D341Med (cell line): ENCODE measurements around the gene RHBDF2.
"Not testable (repeated sequence)": the region's sequence is repeated elsewhere in the genome, so short reads cannot be mapped to it uniquely, and the experiment has no call there.

Experiments
- DNase-seq: peaks from one replicate; pipeline ENCODE4 v3.0.0; 2012; ENCODE audit warnings: low spot score

The RHBDF2 gene

GRCh38 chr17:76524598-76525512 lies 23.6 kb upstream of the RHBDF2 start:
- DNase-seq = no peak

- peak; percentile 98 for DNase-seq
These were observed 22.1 kb upstream of the RHBDF2 start for GRCh38 chr17:76523084-76524037.

DNA sequence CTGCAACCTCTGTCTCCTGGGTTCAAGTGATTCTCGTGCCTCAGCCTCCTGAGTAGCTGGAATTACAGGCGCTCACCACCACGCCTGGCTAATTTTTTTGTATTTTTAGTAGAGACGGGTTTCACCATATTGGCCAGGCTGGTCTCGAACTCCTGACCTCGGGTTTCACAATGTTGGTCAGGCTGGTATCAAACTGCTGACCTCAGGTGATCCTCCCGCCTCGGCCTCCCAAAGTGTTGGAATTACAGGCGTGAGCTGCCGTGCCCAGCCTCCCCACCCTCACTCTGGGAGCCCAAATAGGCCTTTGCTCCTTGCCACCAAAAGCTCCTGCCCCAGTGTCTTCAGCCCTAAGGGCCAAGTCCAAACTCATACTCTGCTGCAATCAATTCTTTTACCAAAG lies 20.5 kb upstream of the RHBDF2 start:
- not testable (repeated sequence) for DNase-seq

DNA sequence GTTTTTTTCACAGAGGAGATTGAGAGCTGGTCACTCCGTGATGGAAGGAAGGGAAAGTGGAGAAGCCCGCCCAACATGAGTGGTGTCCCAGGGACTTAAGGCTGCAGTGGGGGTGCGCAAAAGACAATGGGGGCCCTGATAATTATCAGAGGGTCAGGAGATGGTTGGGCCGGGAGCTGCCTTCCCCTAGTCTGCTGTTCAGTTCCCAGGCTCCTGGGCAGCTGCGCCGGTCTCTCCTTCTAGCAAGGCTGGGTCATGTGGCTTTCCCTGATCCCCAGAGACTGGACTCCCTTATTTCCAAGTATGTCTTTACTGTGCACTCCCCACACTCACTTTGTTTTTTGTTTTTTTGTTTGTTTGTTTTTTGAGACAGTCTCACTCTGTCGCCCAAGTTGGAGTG lies 20.0 kb upstream of the RHBDF2 start:
- DNase-seq = no peak

DNA sequence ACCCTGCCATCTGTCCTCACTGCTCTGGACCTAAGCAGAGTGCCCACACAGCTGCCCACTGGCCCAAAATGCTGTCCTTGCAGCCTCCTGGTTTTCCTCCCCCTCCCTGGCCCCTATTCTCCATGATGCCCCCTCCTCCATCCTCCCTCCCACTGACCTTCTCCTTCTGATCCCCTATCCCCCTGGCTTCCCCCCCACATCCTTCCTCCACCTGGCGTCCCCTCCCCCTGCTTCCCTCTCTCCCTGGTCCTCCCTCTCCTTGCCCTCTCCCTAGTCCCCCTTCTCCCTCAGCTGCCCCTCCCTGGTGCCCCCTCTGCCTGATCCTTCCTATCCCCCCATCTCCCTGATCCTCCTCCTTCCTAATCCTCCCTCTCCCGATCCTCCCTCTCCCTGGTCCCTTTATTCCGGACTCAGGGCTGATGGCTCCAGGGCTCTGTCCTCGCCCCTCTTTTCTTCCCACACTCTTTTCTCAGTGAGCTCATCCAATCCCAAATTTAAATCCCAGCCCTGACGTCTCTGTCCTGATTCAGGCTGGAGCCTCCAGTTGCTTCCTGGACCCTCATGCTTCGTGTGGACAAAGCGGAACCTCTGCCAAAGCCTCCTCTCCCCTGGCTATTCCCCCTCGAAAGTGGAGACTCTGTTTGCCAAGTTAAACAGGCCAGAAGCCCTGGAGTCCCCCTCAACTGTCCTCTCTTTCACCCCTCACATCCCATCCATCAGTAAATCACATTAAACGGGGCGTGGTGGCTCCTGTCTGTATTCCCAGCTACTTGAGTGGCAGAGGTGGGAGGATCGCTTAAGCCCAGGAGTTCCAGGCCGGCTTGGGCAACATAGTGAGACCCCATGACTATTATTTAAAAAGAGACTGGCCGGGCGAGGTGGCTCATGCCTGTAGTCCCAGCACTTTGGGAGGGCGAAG lies 18.1 kb upstream of the RHBDF2 start:
- DNase-seq = no peak

DNA sequence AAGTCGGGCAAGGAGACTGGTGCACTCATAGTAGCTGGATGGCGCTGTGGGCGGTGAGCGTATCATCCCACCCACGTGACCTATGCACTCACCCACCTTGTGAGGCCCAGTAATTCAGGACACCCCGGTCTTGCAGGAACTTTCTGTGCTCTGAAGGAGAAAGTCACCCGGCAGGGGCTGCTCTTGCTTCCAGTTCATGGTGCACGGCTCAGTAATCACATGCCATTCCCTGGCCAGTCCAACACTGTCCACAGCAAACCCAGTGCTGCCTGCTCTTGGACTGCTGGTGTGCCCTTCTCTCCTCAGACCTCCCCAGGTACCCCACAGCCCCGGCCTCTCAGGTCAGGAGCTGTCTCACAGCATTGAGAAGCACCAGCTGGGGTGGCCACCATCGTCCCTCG lies 16.4 kb upstream of the RHBDF2 start:
- DNase-seq = no peak

DNA sequence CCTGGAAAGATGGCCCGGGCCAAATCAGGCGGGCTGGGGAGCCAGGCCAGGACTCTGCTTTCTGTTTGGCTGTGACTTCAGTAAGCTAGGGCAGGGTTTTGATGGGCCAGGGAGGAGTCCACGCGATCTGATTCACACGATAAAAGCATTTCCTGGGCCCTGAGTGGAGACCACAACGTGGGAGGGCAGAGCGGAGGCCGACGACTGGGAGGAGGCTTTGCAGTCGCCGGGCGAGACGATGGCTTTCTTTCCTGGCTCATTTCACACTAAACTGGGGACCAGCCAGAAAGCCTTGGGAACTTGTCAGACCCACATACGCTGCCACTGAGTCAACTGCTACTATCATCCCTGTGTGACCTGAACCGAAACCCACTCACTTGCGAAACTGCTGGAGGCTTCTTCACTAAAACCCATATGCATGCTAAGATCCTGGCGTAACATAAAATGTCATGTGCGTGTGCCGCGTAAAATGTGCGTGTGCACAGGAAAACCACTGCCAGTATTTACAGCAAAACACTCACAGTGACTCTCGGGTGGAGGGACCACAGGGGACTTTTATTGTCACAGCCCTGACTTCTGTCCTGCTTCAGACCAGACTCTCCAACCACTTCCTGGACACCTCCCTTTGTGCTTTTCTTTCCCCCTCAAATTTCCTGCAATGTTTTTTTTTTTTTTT lies 14.2 kb upstream of the RHBDF2 start:
- no peak for DNase-seq

DNA sequence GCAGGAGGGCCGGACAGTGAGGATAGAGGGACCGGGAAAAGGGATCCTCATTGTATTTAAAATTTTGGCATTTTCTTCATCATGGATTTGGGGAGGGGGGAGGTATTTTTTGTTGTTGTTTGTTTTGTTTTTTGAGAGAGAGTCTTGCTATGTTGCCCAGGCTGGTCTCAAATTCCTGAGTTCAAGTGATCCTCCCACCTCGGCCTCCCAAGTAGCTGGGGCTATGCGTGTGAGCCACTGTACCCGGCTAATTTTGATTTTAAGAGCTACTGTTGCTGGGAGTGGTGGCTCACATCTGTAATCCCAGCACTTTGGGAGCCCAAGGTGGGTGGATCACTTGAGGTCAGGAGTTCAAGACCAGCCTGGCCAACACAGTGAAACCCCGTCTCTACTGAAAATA lies 13.1 kb upstream of the RHBDF2 start:
- not testable (repeated sequence) for DNase-seq

DNA sequence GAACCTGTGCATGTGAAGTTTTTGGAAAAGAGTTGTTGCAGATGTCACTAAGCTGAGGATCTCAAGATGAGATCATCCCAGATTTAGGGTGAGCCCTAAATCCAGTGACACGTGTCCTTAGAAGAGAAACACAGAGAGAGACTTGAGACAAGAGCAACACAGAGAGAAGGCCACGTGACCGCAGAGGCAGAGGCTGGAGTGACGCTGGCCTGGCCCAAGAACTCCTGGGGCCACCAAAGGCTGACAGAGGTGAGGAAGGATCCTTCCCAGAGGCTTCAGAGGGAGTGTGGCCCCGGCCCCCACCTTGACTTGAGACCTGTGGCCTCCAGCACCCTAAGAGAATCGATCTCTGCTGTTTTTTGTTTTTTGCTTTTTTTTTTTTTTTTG lies 12.1 kb upstream of the RHBDF2 start:
- DNase-seq = no peak

DNA sequence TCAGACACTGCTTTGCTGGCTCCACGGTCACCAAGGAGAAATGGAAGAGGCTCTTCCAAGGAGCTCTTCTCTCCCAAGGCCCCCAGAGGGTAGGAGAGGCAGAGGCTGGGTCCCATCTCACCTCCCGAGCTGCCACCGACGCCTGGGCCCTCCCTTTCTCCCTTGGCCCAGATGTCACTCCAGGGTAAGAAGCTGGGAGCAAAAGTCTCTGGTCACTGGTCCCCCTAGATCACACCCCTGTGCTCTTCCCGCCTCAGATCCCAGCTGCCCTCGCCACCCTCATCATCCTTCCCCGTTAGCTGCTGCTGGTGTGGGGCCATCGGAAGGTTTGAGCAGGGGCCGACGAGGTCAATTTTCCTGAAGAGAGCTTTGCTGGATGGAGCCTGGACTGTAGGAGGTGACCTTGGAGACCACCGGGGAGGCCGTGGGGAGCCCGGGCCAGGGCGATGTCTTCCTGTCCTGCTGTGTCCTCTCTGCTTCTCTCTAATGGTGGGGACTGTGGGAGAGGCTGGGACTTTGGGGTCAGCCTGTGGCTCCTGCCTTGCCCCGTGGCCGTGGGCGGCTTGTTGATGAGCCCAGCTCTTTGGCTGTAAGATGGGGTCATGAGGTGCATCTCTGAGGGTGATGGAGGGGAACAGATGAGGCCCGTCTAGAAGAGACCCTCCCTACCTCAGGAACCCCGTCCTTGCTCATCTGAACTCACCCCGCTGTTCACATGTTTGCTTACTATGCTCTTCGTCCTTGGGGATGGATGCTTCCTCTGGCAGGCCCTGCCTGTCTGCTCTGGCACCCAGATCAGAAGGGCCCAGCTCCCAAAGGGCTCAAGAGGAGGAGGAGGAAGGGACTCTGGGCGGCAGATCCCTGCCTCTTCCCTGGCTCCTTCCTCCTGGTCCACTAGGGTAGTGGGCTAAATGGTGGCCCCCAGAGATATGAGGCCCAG lies 11.4 kb upstream of the RHBDF2 start:
- DNase-seq = no peak

DNA sequence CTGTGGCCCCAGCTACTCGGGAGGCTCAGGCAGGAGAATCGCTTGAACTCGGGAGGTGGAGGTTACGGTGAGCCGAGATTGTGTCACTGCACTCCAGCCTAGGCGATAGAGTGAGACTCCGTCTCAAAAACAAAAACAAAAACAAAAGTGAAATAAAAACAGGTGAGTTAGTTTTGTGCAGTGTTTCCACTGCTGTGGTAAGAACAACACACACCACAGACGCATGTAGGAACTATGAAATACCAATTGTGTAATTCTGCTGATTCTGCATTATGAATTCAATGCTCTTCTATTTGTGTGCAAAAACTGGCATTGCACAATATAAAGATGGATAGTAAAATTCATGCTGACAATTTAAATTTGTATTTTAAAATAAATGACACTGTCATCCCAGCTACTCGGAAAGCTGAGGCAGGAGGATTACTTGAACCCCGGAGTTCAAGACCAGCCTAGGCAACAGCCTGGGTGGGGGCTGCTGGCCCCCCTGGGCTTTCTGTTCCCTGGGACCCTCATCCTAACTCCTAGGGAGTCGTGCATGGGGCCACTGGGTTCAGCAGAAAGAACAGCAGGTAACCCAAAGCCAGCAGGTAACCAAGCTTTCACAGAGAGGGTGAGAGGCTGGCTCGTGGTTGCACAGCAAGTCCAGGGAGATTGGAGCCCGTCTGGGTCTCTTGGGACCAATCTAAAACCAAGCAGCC lies 10.6 kb upstream of the RHBDF2 start:
- DNase-seq = no peak

- no peak for DNase-seq
These were observed 9.6 kb upstream of the RHBDF2 start for GRCh38 chr17:76510831-76511244.

DNA sequence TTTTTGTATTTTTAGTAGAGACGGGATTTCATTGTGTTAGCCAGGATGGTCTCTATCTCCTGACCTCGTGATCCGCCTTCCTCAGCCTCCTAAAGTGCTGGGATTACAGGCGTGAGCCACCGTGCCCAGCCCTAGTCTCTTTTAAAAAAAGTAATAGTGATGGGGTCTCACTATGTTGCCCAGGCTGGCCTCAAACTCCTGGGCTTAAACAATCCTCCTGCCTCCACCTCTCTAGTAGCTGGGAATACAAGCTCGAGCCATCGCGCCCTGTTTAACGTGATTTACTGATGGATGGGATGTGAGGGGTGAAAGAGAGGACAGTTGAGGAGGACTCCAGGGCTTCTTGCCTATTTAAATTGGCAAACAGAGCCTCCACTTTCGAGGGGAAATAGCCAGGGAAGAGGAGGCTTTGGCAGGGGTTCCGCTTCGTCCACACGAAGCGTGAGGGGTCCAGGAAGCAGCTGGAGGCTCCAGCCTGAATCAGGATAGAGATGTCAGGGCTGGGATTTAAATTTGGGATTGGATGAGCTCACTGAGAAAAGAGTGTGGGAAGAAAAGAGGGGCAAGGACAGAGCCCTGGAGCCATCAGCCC lies 7.3 kb upstream of the RHBDF2 start:
- not testable (repeated sequence) for DNase-seq

GRCh38 chr17:76506408-76507345 lies 5.5 kb upstream of the RHBDF2 start:
- DNase-seq = peak; percentile 95

GRCh38 chr17:76504117-76504516 lies 2.9 kb upstream of the RHBDF2 start:
- no peak for DNase-seq

- DNase-seq = no peak
These were observed 1.4 kb upstream of the RHBDF2 start for GRCh38 chr17:76502341-76503211.

DNA sequence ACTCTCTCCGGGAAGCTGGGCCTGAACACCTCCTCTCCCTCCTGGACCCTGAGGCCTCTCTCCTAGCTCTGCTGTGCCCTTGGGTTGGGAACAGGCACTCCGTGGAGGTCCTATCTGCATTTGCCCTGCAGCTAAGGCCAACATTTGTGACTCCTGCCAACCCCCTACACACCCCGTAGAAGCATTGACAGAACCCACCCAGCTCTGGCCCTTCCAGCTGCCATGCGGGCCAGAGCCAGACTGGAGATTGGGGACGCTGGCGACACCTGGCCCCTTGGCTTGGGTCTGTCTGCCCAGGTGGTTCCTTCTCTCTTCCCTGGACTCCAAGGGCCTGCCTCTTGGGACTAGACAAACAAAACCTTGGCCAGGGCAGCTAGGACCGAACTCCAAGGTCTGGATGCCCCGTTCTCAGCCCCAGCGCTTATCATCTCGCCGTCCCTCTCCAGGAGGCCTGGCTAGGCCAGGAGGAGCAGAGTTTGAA lies 644 bp upstream of the RHBDF2 start:
- DNase-seq = no peak
